NCI-H2171 treated with DMSO at 0.1 percent for 48 hours (cell line): Measurements from ENCODE around the gene RTP4.

Experiments used
- DNase-seq: peaks from one replicate; lab custom pipeline; 2025; lab: John Stamatoyannopoulos, UW

RTP4 gene, protein sequence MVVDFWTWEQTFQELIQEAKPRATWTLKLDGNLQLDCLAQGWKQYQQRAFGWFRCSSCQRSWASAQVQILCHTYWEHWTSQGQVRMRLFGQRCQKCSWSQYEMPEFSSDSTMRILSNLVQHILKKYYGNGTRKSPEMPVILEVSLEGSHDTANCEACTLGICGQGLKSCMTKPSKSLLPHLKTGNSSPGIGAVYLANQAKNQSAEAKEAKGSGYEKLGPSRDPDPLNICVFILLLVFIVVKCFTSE

GRCh38 chr3:187368251-187369088 lies at the start of gene RTP4:
Gene RTP4, plus strand, starts transcription at chr3:187368385. Its CDS starts 57 bp downstream, at chr3:187368442.
- no peak for DNase-seq

DNA sequence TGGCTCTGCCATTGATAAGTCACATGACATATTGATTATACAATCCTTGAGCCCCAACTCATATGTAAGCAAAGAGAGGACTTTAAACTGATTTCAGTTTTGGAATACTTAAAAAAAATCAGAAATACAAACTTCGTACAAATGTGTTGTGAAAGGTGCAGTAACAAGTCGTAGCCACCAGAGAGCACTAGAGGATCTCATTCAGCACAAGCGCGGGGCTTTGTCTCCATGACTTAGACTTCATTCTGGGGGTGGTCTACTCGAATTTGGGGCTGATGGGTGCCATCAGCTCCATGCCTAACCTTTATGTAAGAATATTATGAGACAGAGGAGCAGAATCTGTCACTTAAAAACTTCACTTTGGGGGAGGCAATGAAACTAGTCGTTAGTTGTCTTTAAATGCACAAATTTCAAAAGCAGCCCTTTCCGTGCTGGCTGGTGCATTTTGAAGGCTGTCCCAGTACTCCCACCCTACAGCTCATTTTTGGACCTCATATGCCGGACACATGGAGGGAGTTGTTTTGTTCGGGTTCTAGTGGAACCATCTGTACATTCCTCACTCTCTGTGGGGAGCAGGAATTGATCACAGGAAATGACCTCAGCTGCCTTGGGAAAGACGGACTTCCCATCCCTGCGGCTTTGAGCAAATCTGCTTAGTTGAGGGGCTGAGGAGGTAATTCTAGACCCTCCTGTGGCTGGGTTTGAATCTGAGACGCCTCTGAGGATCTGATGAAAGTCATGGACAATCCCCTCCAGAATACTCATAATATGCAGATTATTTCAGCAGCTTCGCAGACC lies 49.2 kb upstream of the RTP4 start:
- DNase-seq = peak; percentile 52

DNA sequence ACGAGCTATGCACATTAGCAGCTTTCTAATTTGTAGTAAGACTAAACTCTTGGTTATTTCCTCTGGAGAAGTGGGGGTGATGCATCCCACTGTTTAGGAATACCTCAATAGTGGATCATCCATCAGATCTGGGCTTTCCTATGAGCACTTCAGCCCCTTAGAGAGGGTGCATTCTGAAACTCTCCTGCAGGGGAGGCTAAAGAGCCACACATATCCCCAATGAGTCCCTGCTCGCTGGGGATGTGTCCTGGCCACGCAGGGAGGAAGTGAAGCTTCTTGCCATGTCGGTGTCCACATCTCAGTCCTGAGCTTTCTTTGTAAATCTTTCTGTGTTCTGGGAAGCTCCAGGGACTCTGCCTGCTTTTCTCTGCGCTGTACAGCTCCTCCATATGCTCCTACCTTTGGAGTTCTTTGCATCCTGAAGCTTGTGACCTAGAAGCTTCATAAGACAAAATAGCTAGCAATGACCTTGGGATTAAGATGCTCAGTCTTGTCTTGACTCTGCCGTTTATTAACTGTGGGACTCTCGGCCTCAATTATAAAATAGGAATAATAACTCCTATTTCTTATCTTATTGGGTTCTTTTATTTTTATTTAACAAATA lies 48.4 kb upstream of the RTP4 start:
- DNase-seq = no peak

GRCh38 chr3:187321766-187322165 lies 46.4 kb upstream of the RTP4 start:
- DNase-seq = no peak

GRCh38 chr3:187322291-187322690 lies 45.9 kb upstream of the RTP4 start:
- DNase-seq = no peak

DNA sequence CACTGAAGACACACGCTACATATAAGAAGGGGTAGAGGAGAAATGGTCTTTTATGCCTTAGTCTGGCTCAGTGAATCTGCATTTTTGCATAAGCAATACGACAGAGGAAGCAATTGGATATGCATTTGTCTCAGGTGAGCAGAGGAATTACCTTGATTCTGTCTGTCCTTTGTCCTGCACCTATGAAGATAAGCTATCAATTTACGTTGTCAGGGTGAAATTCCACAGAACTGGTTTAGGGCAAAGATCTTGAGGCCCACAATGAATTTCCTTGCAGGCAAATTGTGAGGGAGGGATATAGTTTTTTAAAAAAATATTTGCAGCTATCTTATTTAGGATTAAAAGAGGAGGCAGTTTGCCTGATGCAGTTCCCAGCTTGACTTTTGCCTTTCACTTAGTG lies 45.1 kb upstream of the RTP4 start:
- no peak for DNase-seq

DNA sequence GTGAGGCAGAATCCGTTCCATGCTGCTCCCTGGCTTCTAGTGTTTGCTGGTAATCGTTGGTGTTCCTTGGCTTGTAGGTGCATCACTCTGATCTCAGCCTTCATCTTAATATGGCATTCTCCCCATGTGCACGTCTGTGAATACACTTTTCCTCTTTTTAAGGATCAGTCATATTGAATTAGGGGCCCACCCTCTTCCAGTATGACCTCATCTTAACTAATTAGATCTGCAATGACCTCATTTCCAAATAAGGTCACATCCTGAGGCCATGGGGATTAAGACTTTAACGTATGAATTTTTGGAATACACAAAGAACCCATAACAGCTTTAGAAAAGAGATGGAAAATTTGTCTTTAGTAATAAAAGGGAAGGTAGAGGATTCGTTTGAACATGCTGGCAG lies 42.6 kb upstream of the RTP4 start:
- DNase-seq = no peak

DNA sequence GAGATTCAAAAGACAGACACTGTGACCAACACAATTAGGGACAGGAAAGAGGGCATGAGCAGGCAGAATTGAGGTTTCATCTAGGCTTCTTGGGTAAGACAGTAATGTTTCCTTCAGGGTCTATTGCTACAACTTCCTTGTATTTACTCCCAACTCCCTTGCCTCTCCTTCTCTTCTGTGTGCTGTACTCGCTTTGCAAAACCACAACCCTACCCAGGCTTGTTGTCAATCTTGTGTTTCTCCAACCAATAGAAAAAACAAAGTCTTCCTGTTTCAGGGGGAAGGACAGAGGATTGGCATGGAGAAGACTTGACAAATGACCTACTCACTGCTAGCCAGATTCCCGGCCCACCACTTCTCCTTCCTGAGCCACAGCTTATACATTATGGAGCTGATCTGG lies 40.3 kb upstream of the RTP4 start:
- no peak for DNase-seq

GRCh38 chr3:187328691-187329090 lies 39.5 kb upstream of the RTP4 start:
- no peak for DNase-seq

- no peak for DNase-seq
Measured at GRCh38 chr3:187334904-187335303, 33.3 kb upstream of the RTP4 start.

- no peak for DNase-seq
Measured at GRCh38 chr3:187336322-187336721, 31.9 kb upstream of the RTP4 start.

DNA sequence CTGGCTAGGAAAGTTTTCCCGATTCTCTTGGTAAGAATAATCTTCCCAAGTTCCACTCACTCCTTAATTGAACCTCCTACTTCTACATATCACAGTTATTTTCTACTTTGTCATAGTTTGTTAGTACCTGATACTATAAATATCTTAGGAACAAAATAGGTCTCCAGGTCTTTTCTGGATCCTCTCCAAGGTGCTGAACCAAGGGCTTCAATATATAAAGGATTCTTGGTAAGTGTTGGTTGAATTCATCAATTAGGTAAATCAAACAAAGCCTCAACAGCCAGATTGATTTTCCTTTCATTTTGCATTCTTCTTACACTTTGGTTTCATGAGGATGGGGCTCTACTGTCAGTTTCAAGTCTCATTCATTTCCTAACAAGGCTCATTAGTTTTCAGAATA lies 27.6 kb upstream of the RTP4 start:
- no peak for DNase-seq

DNA sequence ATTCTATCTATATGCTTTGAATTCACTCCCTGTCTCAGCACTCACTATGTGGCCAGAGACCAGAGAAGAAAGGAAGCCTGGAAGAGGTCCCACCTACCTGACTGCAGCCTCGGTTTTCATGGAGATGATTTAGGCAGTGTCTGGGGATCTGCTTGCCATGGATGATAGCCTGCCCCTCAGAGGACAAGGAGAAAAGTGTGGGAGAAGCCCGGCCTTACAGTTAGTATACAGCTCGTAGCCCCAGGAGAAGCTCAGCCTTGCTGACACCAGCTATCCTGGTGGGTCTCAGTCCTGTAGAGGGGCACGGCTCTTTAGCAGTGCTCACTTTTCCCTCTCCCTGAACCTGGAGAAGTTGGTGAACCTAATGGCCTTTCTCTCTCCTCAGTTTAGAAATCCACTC lies 25.9 kb upstream of the RTP4 start:
- no peak for DNase-seq

- DNase-seq = no peak
Measured at GRCh38 chr3:187343670-187344069, 24.5 kb upstream of the RTP4 start.

- DNase-seq = no peak
Measured at GRCh38 chr3:187352581-187353575, 15.3 kb upstream of the RTP4 start.

DNA sequence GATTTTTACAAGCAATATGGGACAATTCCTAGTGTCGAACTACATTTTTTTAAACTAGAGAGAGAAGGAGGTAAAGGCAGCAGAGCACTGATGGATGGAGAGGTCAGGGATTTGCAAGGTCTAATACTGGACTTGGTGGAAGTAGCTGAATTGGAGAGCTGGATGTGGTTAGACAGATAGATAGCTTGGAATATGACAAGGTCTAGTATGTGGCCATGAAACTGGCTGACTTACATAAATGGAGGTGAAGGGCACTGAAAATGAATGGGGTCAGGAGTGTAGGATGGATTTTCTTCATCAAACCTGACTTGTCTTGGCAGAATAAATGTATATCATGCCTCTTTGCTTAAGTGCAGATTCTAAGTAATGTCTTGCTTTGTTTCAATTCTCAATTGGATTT lies 10.1 kb upstream of the RTP4 start:
- DNase-seq = no peak

DNA sequence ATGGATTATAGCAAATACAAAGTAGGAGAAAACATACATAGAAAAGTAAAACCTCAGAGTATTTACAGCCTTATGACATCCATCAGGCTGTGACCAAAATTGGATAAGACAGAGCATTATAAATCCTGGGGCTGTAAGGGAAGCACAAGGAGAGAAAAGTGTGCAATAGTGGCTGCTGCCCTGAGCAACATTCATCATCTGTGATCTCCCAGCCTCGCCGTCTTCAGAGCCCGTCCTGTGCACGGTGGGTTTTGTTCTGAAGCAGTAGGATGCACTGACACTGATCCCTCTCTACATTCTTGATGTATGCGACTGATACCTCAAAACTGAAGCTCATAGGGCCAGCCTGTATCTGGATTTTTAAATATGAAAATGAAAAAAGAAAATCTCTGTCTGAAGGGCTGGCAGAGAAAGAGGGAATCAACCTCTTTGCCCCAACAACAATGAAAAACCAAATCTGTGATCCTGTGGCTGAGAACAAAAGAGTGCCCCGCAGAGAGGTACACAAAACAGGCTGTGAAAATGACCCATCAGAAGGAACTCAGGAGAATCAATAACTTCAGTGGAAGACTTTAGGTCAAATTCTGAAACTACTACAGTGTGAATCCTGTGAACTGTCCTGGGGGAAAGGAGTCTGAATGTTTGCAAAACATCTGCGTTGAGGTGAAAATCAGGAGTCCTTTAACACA lies 8.2 kb upstream of the RTP4 start:
- DNase-seq = no peak

DNA sequence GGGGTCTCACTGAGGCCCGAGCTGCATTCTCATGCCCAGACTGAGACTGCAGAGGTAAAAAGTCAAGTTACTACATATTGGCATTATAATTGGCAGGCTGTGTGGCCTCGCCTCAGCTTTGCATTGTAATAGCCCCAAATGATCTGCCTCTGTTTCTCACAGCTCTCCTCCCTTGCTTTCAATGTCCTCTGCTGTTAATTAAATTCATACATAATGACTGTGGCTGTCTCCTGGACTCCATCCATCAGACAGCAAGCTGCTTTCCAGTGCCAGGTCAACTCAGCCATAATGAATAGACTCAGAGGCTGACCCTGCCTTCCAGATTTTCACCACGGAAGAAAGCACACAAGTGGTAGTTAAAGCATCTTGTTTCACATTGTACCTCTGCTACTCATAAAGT lies 7.6 kb upstream of the RTP4 start:
- no peak for DNase-seq

DNA sequence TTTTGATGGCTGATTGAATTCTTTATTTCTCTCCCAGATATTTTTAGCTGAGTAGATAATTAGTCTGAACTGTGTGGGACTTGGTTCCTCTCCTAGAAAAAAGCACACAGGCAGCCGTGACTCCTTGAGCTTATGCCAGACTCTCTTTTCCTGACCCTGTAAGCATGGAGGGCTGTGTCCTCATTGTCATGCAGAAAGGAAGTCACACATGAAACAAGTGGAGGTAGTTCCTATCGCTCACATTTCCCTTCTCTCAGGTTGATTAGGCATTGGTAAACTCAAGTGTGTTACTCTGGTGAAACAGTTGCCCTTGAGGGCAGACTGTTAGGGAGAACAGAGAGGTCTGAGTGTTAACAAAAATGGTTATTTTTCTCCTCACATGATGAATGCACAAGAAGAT lies 6.3 kb upstream of the RTP4 start:
- no peak for DNase-seq

- DNase-seq = no peak
Measured at GRCh38 chr3:187367561-187368103, 553 bp upstream of the RTP4 start.
